Measurements from ENCODE around the gene KRT33B. TPM values are rescaled to one million over a fixed set of nuclear protein-coding genes. Genes with fewer than 3 reads are reported as not detected.
A peak's percentile ranks its signal among the peaks of the same experiment; 100 is the strongest.

The KRT33B gene
- total and polyA plus RNA-seq, 2 of the 13 experiments (the other 11 are each of a cell fraction or from before 2014, with no cell fraction given) = not detected

DNA sequence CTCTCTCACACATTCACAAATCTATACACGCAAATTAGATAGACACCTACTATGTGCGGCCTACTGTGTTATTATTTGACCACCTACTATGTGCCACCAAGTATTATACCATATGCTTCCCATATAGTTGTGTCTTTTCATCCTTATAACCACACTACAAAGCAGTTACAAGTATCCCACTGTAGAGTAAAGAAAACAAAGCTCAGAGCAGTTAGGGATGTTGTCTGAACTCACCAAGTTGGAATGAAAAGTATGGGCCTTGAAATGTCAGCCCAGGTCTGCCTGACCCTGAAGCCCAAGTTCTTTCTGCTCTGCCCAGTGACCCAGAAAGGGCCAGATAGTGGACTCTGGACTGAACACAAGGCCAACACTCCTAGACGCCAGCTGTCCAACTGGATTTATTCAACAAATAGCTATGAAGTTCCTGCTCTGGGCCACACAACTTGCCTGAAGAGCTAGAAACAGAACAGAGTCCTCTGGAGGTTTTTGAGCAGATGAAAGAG, 46.3 kb upstream of the KRT33B start (continued):
- TF ChIP-seq GLI4 (CRISPR knock-in tag; IDR thresholded peaks at IDR 0.05; ENCODE audit: borderline replicate concordance) (no peak), ZNF883 (CRISPR knock-in tag; IDR thresholded peaks at IDR 0.05; ENCODE audit: not compliant biosample characterization) (no peak), ZNF333 (CRISPR knock-in tag; IDR thresholded peaks at IDR 0.05; ENCODE audit: borderline replicate concordance) (no peak), ZNF780A (CRISPR knock-in tag; IDR thresholded peaks at IDR 0.05) (no peak), MAFG (CRISPR knock-in tag; IDR thresholded peaks at IDR 0.05) (no peak), HNF4A (CRISPR knock-in tag; IDR thresholded peaks at IDR 0.05) (peak; percentile 97), SP140L (CRISPR knock-in tag; IDR thresholded peaks at IDR 0.05; ENCODE audit: borderline replicate concordance) (no peak), ZNF569 (CRISPR knock-in tag; IDR thresholded peaks at IDR 0.05; ENCODE audit: borderline replicate concordance) (no peak), WIZ (CRISPR knock-in tag; IDR thresholded peaks at IDR 0.05) (no peak), KLF11 (CRISPR knock-in tag; IDR thresholded peaks at IDR 0.05) (no peak), ZNF207 (IDR thresholded peaks at IDR 0.05; ENCODE audit: borderline replicate concordance) (no peak), MXI1 (IDR thresholded peaks at IDR 0.05; ENCODE audit: borderline replicate concordance, low read depth, low read length) (no peak), ZSCAN29 (CRISPR knock-in tag; conservative IDR thresholded peaks at IDR 0.05) (no peak), SIN3A (IDR thresholded peaks at IDR 0.05; ENCODE audit: borderline replicate concordance, low read depth, low read length) (no peak), MAZ (IDR thresholded peaks at IDR 0.05; ENCODE audit: borderline replicate concordance, low read depth, low read length) (no peak), MAZ (CRISPR knock-in tag; IDR thresholded peaks at IDR 0.05; ENCODE audit: low read depth) (no peak)
- TF ChIP-seq, protein P1, sequence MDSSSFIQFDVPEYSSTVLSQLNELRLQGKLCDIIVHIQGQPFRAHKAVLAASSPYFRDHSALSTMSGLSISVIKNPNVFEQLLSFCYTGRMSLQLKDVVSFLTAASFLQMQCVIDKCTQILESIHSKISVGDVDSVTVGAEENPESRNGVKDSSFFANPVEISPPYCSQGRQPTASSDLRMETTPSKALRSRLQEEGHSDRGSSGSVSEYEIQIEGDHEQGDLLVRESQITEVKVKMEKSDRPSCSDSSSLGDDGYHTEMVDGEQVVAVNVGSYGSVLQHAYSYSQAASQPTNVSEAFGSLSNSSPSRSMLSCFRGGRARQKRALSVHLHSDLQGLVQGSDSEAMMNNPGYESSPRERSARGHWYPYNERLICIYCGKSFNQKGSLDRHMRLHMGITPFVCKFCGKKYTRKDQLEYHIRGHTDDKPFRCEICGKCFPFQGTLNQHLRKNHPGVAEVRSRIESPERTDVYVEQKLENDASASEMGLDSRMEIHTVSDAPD (CRISPR knock-in tag; IDR thresholded peaks at IDR 0.05) = no peak
- TF ChIP-seq, protein P2, sequence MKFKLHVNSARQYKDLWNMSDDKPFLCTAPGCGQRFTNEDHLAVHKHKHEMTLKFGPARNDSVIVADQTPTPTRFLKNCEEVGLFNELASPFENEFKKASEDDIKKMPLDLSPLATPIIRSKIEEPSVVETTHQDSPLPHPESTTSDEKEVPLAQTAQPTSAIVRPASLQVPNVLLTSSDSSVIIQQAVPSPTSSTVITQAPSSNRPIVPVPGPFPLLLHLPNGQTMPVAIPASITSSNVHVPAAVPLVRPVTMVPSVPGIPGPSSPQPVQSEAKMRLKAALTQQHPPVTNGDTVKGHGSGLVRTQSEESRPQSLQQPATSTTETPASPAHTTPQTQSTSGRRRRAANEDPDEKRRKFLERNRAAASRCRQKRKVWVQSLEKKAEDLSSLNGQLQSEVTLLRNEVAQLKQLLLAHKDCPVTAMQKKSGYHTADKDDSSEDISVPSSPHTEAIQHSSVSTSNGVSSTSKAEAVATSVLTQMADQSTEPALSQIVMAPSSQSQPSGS (CRISPR knock-in tag; IDR thresholded peaks at IDR 0.05) = peak; percentile 84; the same call in 1 of the 2 replicates
- TF ChIP-seq, protein P3, sequence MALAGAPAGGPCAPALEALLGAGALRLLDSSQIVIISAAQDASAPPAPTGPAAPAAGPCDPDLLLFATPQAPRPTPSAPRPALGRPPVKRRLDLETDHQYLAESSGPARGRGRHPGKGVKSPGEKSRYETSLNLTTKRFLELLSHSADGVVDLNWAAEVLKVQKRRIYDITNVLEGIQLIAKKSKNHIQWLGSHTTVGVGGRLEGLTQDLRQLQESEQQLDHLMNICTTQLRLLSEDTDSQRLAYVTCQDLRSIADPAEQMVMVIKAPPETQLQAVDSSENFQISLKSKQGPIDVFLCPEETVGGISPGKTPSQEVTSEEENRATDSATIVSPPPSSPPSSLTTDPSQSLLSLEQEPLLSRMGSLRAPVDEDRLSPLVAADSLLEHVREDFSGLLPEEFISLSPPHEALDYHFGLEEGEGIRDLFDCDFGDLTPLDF (CRISPR knock-in tag; IDR thresholded peaks at IDR 0.05) = no peak
- TF ChIP-seq, protein P4, sequence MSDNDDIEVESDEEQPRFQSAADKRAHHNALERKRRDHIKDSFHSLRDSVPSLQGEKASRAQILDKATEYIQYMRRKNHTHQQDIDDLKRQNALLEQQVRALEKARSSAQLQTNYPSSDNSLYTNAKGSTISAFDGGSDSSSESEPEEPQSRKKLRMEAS (IDR thresholded peaks at IDR 0.05) = no peak
- TF ChIP-seq, protein P5, sequence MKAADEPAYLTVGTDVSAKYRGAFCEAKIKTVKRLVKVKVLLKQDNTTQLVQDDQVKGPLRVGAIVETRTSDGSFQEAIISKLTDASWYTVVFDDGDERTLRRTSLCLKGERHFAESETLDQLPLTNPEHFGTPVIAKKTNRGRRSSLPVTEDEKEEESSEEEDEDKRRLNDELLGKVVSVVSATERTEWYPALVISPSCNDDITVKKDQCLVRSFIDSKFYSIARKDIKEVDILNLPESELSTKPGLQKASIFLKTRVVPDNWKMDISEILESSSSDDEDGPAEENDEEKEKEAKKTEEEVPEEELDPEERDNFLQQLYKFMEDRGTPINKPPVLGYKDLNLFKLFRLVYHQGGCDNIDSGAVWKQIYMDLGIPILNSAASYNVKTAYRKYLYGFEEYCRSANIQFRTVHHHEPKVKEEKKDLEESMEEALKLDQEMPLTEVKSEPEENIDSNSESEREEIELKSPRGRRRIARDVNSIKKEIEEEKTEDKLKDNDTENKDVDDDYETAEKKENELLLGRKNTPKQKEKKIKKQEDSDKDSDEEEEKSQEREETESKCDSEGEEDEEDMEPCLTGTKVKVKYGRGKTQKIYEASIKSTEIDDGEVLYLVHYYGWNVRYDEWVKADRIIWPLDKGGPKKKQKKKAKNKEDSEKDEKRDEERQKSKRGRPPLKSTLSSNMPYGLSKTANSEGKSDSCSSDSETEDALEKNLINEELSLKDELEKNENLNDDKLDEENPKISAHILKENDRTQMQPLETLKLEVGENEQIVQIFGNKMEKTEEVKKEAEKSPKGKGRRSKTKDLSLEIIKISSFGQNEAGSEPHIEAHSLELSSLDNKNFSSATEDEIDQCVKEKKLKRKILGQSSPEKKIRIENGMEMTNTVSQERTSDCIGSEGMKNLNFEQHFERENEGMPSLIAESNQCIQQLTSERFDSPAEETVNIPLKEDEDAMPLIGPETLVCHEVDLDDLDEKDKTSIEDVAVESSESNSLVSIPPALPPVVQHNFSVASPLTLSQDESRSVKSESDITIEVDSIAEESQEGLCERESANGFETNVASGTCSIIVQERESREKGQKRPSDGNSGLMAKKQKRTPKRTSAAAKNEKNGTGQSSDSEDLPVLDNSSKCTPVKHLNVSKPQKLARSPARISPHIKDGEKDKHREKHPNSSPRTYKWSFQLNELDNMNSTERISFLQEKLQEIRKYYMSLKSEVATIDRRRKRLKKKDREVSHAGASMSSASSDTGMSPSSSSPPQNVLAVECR (CRISPR knock-in tag; IDR thresholded peaks at IDR 0.05; ENCODE audit: borderline replicate concordance) = peak; percentile 30; the same call in 1 of the 2 replicates
- TF ChIP-seq, protein P6, sequence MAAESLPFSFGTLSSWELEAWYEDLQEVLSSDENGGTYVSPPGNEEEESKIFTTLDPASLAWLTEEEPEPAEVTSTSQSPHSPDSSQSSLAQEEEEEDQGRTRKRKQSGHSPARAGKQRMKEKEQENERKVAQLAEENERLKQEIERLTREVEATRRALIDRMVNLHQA (CRISPR knock-in tag; IDR thresholded peaks at IDR 0.05) = no peak
